Stomach (tissue), 9 donors: ENCODE results near the gene LMOD1. TPM values are rescaled to one million over a fixed set of nuclear protein-coding genes. Genes with fewer than 3 reads are reported as not detected.

Experiments used
- DNase-seq, 2 donors: peaks; one replicate each; pipeline versions ENCODE4 v3.0.0 to v3.0.0-alpha.2; 2013 to 2019
- H3K27ac ChIP-seq, 5 donors: fragments of 200-600 bp in 4 of 5; sonication (generic) in 4 of 5; one replicate each; pipeline ENCODE4 v1.5.1; 2013 to 2019; ENCODE audit warnings: mild to moderate bottlenecking in 1 of 5, moderate library complexity in 1 of 5
- H3K27me3 ChIP-seq, 3 donors: fragments of 200-600 bp; sonication (generic); one replicate each; pipeline ENCODE4 v1.5.1; 2017 to 2019; ENCODE audit warnings: mixed run types in 1 of 3
- H3K36me3 ChIP-seq, 4 donors: fragments of 200-600 bp; sonication (generic); 1 replicate in 3 of 4; 2 replicates in 1 of 4; pipeline ENCODE4 v1.5.1; 2016 to 2019
- H3K4me1 ChIP-seq, 4 donors: fragments of 200-600 bp; sonication (generic); one replicate each; pipeline ENCODE4 v1.5.1; 2016 to 2019
- H3K4me3 ChIP-seq, 4 donors: fragments of 200-600 bp; sonication (generic) in 3 of 4; one replicate each; pipeline ENCODE4 v1.5.1; 2016 to 2019; ENCODE audit warnings: mild to moderate bottlenecking in 1 of 4
- H3K9me3 ChIP-seq, 4 donors: fragments of 200-600 bp; sonication (generic); one replicate each; pipeline ENCODE4 v1.5.1; 2016 to 2019
- CTCF ChIP-seq, 7 experiments: fragments of 450-650 bp in 4 of 7; fragments of 200-600 bp in 3 of 7; sonication (generic) in 3 of 7; IDR thresholded peaks; one replicate each; pipeline ENCODE4 v1.5.1; 2016 to 2019; ENCODE audit warnings: antibody characterized with exemption in 7 of 7, control low read depth in 2 of 7, mild to moderate bottlenecking in 1 of 7
- EP300 ChIP-seq: sonication (generic); formaldehyde crosslinking; IDR thresholded peaks from one replicate; pipeline ENCODE4 v1.6.1; 2017; ENCODE audit warnings: antibody characterized with exemption
- POLR2A ChIP-seq, 4 donors: fragments of 450-650 bp; IDR thresholded peaks; one replicate each; pipeline ENCODE4 v1.6.1; 2016; ENCODE audit warnings: antibody characterized with exemption in 4 of 4, control low read depth in 2 of 4, mild to moderate bottlenecking in 1 of 4, moderate library complexity in 1 of 4
- POLR2AphosphoS5 ChIP-seq, 3 donors: sonication (generic); formaldehyde crosslinking; IDR thresholded peaks; one replicate each; pipeline ENCODE4 v1.6.1; 2016; ENCODE audit warnings: antibody characterized with exemption in 3 of 3
- WGBS, 5 donors: extraction: QIAGEN DNeasy Blood & Tissue Kit in 3 of 5; methylation state at CpG; one replicate each; pipeline versions ENCODE4 v1.1.5 to v1.1.7; 2013 to 2018; 5-methylcytosine and 5-hydroxymethylcytosine counted together
- intact Hi-C: fragments of 100-400 bp; cut with DNase I; formaldehyde crosslinking; loops from one replicate; pipeline ENCODE4 v1.15.1; 2023; ENCODE audit warnings: low total_unique reads
- polyA plus RNA-seq, 3 donors: library from polyadenylated mRNA; stranded (reverse); fragments of 200-250 nt; gene quantifications; one replicate each; pipeline ENCODE4 v1.2.3, GENCODE V29; 2013
- total RNA-seq, 5 donors: library from RNA; depleted of rRNA; stranded (reverse); fragments of >200 nt; gene quantifications; one replicate each; pipeline versions ENCODE4 v1.1.0 to v1.2.3, GENCODE V29; 2014 to 2016
- donor health status: healthy with polysubstance abuse.
- donor health status: Bipolar disorder and iron deficiency.
- donor health status: healthy.

LMOD1 gene
- total and polyA plus RNA-seq, 8 donors: 19.6 to 420 (median 91.7) TPM

- H3K27me3 ChIP-seq: peaks cover 0 to 17% (median 7%) of the 10 kb centered on the region in 3 donors
- intact Hi-C loops: no loop called here
- H3K36me3 ChIP-seq: no peaks in the 10 kb centered on the region
- no peak overlapping the region for H3K4me3 ChIP-seq
- peaks cover 21 to 64% (median 38%) of the 10 kb centered on the region in 4 donors for H3K4me1 ChIP-seq
- WGBS, 5 donors: 84 to 92% (median 88%) methylated on average over 9 of the region's 9 CpGs
- no peak for TF ChIP-seq EP300
- no peak for TF ChIP-seq POLR2AphosphoS5 (IDR thresholded peaks at IDR 0.05)
- no peak for TF ChIP-seq POLR2A (IDR thresholded peaks at IDR 0.05)
- TF ChIP-seq CTCF (IDR thresholded peaks at IDR 0.05): no peak
- no peak overlapping the region for H3K27ac ChIP-seq
- peak in 1 of 2 donors; percentile 1 for DNase-seq
- no peaks in the 10 kb centered on the region for H3K9me3 ChIP-seq
These were observed 60.1 kb downstream of the LMOD1 start for GRCh38 chr1:201886103-201886885.

- Histone ChIP-seq H3K27me3 (peaks cover 0 to 17% (median 7%) of the 10 kb centered on the region in 3 donors), H3K27ac (peak overlapping the region in 1 of 5 donors; percentile 6), H3K4me1 (peaks cover 21 to 62% (median 38%) of the 10 kb centered on the region in 4 donors), H3K9me3 (no peaks in the 10 kb centered on the region), H3K4me3 (no peak overlapping the region), H3K36me3 (no peaks in the 10 kb centered on the region)
- peak in 1 of 2 donors; percentile 8 for DNase-seq
- 70 to 79% (median 78%) methylated on average over 6 of the region's 6 CpGs for WGBS, 5 donors
- TF ChIP-seq POLR2AphosphoS5 (IDR thresholded peaks at IDR 0.05) (no peak), CTCF (IDR thresholded peaks at IDR 0.05) (no peak), POLR2A (IDR thresholded peaks at IDR 0.05) (no peak), EP300 (no peak)
- intact Hi-C loops: no loop called here
These were observed 60.7 kb downstream of the LMOD1 start for GRCh38 chr1:201885531-201886075.

- H3K27ac ChIP-seq: no peak overlapping the region
- WGBS, 5 donors: 18 to 67% (median 35%) methylated on average over 1 of the region's 1 CpG
- H3K4me1 ChIP-seq: peaks cover 17 to 50% (median 31%) of the 10 kb centered on the region in 4 donors
These were observed 61.9 kb downstream of the LMOD1 start for GRCh38 chr1:201884425-201884824.

More at GRCh38 chr1:201884425-201884824, 61.9 kb downstream of the LMOD1 start:
- peak in 1 of 2 donors; percentile 3 for DNase-seq
- intact Hi-C loops: no loop called here
- H3K36me3 ChIP-seq: no peaks in the 10 kb centered on the region
- H3K4me3 ChIP-seq: no peak overlapping the region
- H3K27me3 ChIP-seq: peaks cover 0 to 15% (median 6%) of the 10 kb centered on the region in 3 donors
- H3K9me3 ChIP-seq: no peaks in the 10 kb centered on the region
- no peak for TF ChIP-seq POLR2AphosphoS5 (IDR thresholded peaks at IDR 0.05)
- TF ChIP-seq CTCF (IDR thresholded peaks at IDR 0.05): no peak
- TF ChIP-seq EP300: no peak
- no peak for TF ChIP-seq POLR2A (IDR thresholded peaks at IDR 0.05)
